Trophoblast cell (in vitro differentiated cells and primary cell): ENCODE measurements around the gene LAMA2.

ENCODE experiments used
- DNase-seq, 2 donors: peaks; one replicate each; pipeline ENCODE4 v3.0.0-alpha.2; 2016
- H2AFZ ChIP-seq: 2 replicates; pipeline ENCODE4 v1.6.1; 2013; ENCODE audit warnings: low read length, moderate library complexity, mild to moderate bottlenecking; ENCODE audit not compliant: insufficient read depth, poor library complexity
- H2AK5ac ChIP-seq: 2 replicates; pipeline ENCODE4 v1.6.1; 2013; ENCODE audit warnings: mild to moderate bottlenecking, low read length
- H2BK120ac ChIP-seq: 2 replicates; pipeline ENCODE4 v1.6.1; 2013; ENCODE audit warnings: low read length, mild to moderate bottlenecking, moderate library complexity; ENCODE audit not compliant: insufficient read depth, poor library complexity
- H2BK12ac ChIP-seq: 2 replicates; pipeline ENCODE4 v1.6.1; 2013; ENCODE audit warnings: mild to moderate bottlenecking, low read length, moderate library complexity
- H2BK5ac ChIP-seq: 2 replicates; pipeline ENCODE4 v1.6.1; 2013; ENCODE audit warnings: low read length, low read depth, moderate library complexity, mild to moderate bottlenecking; ENCODE audit not compliant: poor library complexity
- H3K14ac ChIP-seq: 2 replicates; pipeline ENCODE4 v1.6.1; 2013; ENCODE audit warnings: mild to moderate bottlenecking, low read length
- H3K18ac ChIP-seq: 2 replicates; pipeline ENCODE4 v1.6.1; 2013; ENCODE audit warnings: mild to moderate bottlenecking, low read length
- H3K23ac ChIP-seq: 2 replicates; pipeline ENCODE4 v1.6.1; 2013; ENCODE audit warnings: low read length
- H3K27ac ChIP-seq: 2 replicates; pipeline ENCODE4 v1.5.1; 2013; ENCODE audit warnings: low read depth, mild to moderate bottlenecking, inconsistent platforms, low read length, moderate library complexity
- H3K27me3 ChIP-seq: 2 replicates; pipeline ENCODE4 v1.6.1; 2013; ENCODE audit warnings: inconsistent platforms, mild to moderate bottlenecking, low read length, moderate library complexity; ENCODE audit not compliant: insufficient read depth
- H3K36me3 ChIP-seq, 2 experiments: 1 replicate in 1 of 2; 2 replicates in 1 of 2; pipeline ENCODE4 v1.6.1; 2013; ENCODE audit warnings: low read length in 2 of 2, mild to moderate bottlenecking in 2 of 2, moderate library complexity in 1 of 2; ENCODE audit not compliant: insufficient read depth in 2 of 2, control insufficient read depth in 1 of 2
- H3K4ac ChIP-seq: 2 replicates; pipeline ENCODE4 v1.6.1; 2013; ENCODE audit warnings: low read depth, mild to moderate bottlenecking, low read length, moderate library complexity
- H3K4me1 ChIP-seq, 2 experiments: 1 replicate in 1 of 2; 2 replicates in 1 of 2; pipeline ENCODE4 v1.6.1; 2013; ENCODE audit warnings: low read length in 2 of 2, mild to moderate bottlenecking in 2 of 2, moderate library complexity in 1 of 2; ENCODE audit not compliant: insufficient read depth in 2 of 2, control insufficient read depth in 1 of 2
- H3K4me2 ChIP-seq: 2 replicates; pipeline ENCODE4 v1.6.1; 2013; ENCODE audit warnings: inconsistent platforms, mild to moderate bottlenecking, low read length, moderate library complexity
- H3K4me3 ChIP-seq: 2 replicates; pipeline ENCODE4 v1.5.1; 2013; ENCODE audit warnings: mild to moderate bottlenecking, low read depth, low read length, inconsistent platforms
- H3K79me1 ChIP-seq: one replicate; pipeline ENCODE4 v1.6.1; 2013; ENCODE audit warnings: low read length
- H3K79me2 ChIP-seq: 2 replicates; pipeline ENCODE4 v1.6.1; 2013; ENCODE audit warnings: low read length, mild to moderate bottlenecking; ENCODE audit not compliant: control insufficient read depth, insufficient read depth, poor library complexity
- H3K9ac ChIP-seq: 2 replicates; pipeline ENCODE4 v1.6.1; 2013; ENCODE audit warnings: mild to moderate bottlenecking, low read length
- H3K9me3 ChIP-seq: 2 replicates; pipeline ENCODE4 v1.6.1; 2013; ENCODE audit warnings: low read depth, mild to moderate bottlenecking, control low read depth, inconsistent platforms, low read length; ENCODE audit not compliant: insufficient read depth
- H4K12ac ChIP-seq: 2 replicates; pipeline ENCODE4 v1.6.1; 2013; ENCODE audit warnings: low read depth, mild to moderate bottlenecking, low read length, moderate library complexity
- H4K8ac ChIP-seq: 2 replicates; pipeline ENCODE4 v1.6.1; 2013; ENCODE audit warnings: low read depth, mild to moderate bottlenecking, low read length, moderate library complexity
- H4K91ac ChIP-seq: one replicate; pipeline ENCODE4 v1.6.1; 2013; ENCODE audit warnings: low read depth, mild to moderate bottlenecking, low read length, moderate library complexity
- WGBS: extraction: QIAGEN DNeasy Blood & Tissue Kit; methylation state at CpG from one replicate; pipeline ENCODE4 v1.1.7; 2013; ENCODE audit warnings: missing lambda C conversion rate; ENCODE audit not compliant: insufficient read length, insufficient coverage; ENCODE audit errors: extremely low coverage; 5-methylcytosine and 5-hydroxymethylcytosine counted together

The LAMA2 gene

DNA sequence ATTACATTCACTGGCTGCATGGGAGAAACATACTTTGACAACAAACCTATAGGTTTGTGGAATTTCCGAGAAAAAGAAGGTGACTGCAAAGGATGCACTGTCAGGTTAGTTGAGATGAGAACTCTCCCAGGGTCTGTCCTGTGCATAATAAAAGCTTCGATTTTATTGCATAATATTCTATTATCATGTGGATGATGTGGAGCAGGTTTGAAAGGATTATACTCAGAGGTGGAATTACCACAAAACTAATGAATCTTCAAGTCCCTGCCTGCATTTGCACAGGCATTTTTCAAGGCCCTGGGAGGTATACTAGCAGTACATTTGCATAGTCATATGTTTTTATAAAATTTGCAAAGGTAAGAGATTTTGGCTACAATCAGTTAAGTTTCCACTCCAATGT, 577.3 kb downstream of the LAMA2 start:
- H3K18ac ChIP-seq = no peak overlapping the region
- no peaks in the 10 kb centered on the region for H3K27me3 ChIP-seq
- H2BK5ac ChIP-seq = no peak overlapping the region
- H2AFZ ChIP-seq = no peak overlapping the region
- H3K4me1 ChIP-seq = no peaks in the 10 kb centered on the region
- no peaks in the 10 kb centered on the region for H3K9me3 ChIP-seq
- H4K8ac ChIP-seq = no peak overlapping the region
- no peaks in the 10 kb centered on the region for H3K79me2 ChIP-seq
- H3K36me3 ChIP-seq = no peaks in the 10 kb centered on the region
- no peak overlapping the region for H3K4me2 ChIP-seq
- H3K9ac ChIP-seq = no peak overlapping the region
- H3K4ac ChIP-seq = no peak overlapping the region
- H3K23ac ChIP-seq = no peak overlapping the region
- no peak overlapping the region for H2AK5ac ChIP-seq
- DNase-seq = no peak
- WGBS = no CpG with 5 or more reads among the region's 2 CpGs
- H2BK12ac ChIP-seq = no peak overlapping the region
- no peak overlapping the region for H3K14ac ChIP-seq
- H4K91ac ChIP-seq = no peak overlapping the region
- no peaks in the 10 kb centered on the region for H3K79me1 ChIP-seq
- H3K4me3 ChIP-seq = no peak overlapping the region
- no peak overlapping the region for H2BK120ac ChIP-seq
- H4K12ac ChIP-seq = no peak overlapping the region
- H3K27ac ChIP-seq = no peak overlapping the region

DNA sequence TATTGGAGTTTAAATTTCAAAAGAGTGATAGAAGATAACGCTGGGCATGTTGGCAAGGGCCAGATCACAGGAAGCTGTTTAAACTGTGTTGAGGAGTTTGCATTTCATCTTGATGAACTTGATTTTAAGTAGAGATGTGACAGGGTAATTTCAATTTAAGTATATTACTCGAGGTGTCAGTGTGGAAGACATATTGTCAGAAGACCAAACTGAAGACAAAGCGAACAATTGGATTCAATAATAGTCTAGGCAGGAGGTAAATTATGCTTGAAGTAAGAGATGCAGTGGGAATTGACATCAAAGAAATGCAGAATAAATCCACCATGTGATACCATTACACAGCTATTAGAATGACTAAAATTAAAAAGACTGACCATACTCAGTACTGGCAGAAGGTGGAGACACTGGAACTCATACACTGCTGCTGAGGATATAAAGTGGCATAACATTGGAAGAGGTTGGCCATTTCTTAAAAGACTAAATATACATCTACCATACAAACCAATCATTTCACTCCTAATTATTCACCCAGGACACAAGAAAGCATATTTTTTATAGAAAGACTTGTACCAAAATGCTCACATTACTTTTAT, 586.2 kb downstream of the LAMA2 start:
- Histone ChIP-seq H3K4ac (no peak overlapping the region), H4K91ac (no peak overlapping the region), H3K4me1 (no peaks in the 10 kb centered on the region), H3K36me3 (no peaks in the 10 kb centered on the region), H3K79me2 (no peaks in the 10 kb centered on the region), H3K14ac (no peak overlapping the region), H2BK12ac (no peak overlapping the region), H3K9me3 (no peaks in the 10 kb centered on the region), H3K79me1 (no peaks in the 10 kb centered on the region), H2BK120ac (no peak overlapping the region), H3K4me3 (no peak overlapping the region), H4K8ac (no peak overlapping the region), H3K23ac (no peak overlapping the region), H2AFZ (no peak overlapping the region), H2AK5ac (no peak overlapping the region), H3K4me2 (no peak overlapping the region), H3K18ac (no peak overlapping the region), H2BK5ac (no peak overlapping the region), H3K9ac (no peak overlapping the region), H4K12ac (no peak overlapping the region), H3K27me3 (no peaks in the 10 kb centered on the region), H3K27ac (no peak overlapping the region)
- no peak for DNase-seq
- WGBS = no CpG with 5 or more reads among the region's 3 CpGs

DNA sequence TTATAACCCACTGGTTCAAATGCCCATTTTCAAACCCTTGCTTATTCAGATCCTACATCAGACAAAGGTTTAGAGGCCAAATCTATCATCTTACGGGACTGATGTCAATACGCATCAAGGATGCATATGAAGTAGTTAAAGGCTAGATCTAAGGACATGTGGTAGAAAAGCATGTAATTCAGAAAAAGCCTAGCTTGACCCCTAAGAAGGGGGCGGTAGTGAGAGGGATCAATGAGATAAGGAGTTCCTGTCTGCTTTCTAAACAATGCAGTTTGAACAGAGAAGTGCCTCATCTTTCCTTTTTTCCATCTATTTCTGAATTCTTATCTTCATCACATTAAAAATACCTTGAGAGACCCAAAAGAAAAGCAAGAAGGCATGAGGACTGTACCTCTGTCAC, 589.3 kb downstream of the LAMA2 start:
- no peak overlapping the region for H3K4ac ChIP-seq
- H3K14ac ChIP-seq = no peak overlapping the region
- no peaks in the 10 kb centered on the region for H3K79me2 ChIP-seq
- H3K4me1 ChIP-seq = no peaks in the 10 kb centered on the region
- H2AK5ac ChIP-seq = no peak overlapping the region
- no peak overlapping the region for H3K23ac ChIP-seq
- no peak overlapping the region for H2BK5ac ChIP-seq
- H3K9ac ChIP-seq = no peak overlapping the region
- DNase-seq = no peak
- no peaks in the 10 kb centered on the region for H3K9me3 ChIP-seq
- H3K4me2 ChIP-seq = no peak overlapping the region
- no peak overlapping the region for H2BK120ac ChIP-seq
- no peak overlapping the region for H3K18ac ChIP-seq
- no peaks in the 10 kb centered on the region for H3K27me3 ChIP-seq
- WGBS = no CpG with 5 or more reads among the region's 3 CpGs
- no peaks in the 10 kb centered on the region for H3K79me1 ChIP-seq
- H3K36me3 ChIP-seq = no peaks in the 10 kb centered on the region
- H3K27ac ChIP-seq = no peak overlapping the region
- no peak overlapping the region for H3K4me3 ChIP-seq
- no peak overlapping the region for H4K8ac ChIP-seq
- H2AFZ ChIP-seq = no peak overlapping the region
- H4K91ac ChIP-seq = no peak overlapping the region
- no peak overlapping the region for H4K12ac ChIP-seq
- no peak overlapping the region for H2BK12ac ChIP-seq

DNA sequence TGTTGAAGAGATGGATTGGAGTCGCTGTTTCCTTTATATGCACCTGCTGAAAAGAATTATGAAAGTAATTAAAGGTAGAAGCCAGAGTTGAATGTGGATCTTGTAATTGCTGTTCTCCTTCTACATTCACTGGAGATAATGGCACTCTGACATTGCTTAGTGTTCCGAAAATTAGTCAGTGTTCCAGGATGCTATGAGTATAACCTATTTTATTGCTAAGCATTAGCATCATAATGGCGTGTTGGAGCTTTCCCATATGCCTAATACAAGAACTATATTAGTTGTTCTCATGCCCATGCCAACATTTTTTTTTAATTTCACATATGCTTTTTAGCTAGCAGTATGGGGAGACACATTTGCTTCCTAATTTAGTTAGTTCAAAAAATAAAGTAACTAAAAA, 590.6 kb downstream of the LAMA2 start:
- H2AFZ ChIP-seq = no peak overlapping the region
- no peak overlapping the region for H2AK5ac ChIP-seq
- H3K4me3 ChIP-seq = no peak overlapping the region
- DNase-seq = no peak
- H4K12ac ChIP-seq = no peak overlapping the region
- no peaks in the 10 kb centered on the region for H3K79me1 ChIP-seq
- no peak overlapping the region for H4K91ac ChIP-seq
- no peak overlapping the region for H3K14ac ChIP-seq
- WGBS = no CpG with 5 or more reads among the region's 3 CpGs
- no peak overlapping the region for H3K27ac ChIP-seq
- H2BK12ac ChIP-seq = no peak overlapping the region
- H2BK120ac ChIP-seq = no peak overlapping the region
- H3K9me3 ChIP-seq = no peaks in the 10 kb centered on the region
- no peak overlapping the region for H3K9ac ChIP-seq
- H3K23ac ChIP-seq = no peak overlapping the region
- H3K4me2 ChIP-seq = no peak overlapping the region
- H3K79me2 ChIP-seq = no peaks in the 10 kb centered on the region
- H3K4ac ChIP-seq = no peak overlapping the region
- no peaks in the 10 kb centered on the region for H3K27me3 ChIP-seq
- H2BK5ac ChIP-seq = no peak overlapping the region
- no peaks in the 10 kb centered on the region for H3K4me1 ChIP-seq
- H3K36me3 ChIP-seq = no peaks in the 10 kb centered on the region
- H4K8ac ChIP-seq = no peak overlapping the region
- H3K18ac ChIP-seq = no peak overlapping the region
